NOMO-1 treated with dmso at 0.1 percent for 144 hours (cell line): ENCODE measurements around the gene HGD.
A peak's percentile ranks its signal among the peaks of the same experiment; 100 is the strongest.

Experiments used
- DNase-seq: peaks from one replicate; lab custom pipeline; 2025; ENCODE audit not compliant: unreplicated experiment; lab: John Stamatoyannopoulos, UW

Gene HGD

DNA sequence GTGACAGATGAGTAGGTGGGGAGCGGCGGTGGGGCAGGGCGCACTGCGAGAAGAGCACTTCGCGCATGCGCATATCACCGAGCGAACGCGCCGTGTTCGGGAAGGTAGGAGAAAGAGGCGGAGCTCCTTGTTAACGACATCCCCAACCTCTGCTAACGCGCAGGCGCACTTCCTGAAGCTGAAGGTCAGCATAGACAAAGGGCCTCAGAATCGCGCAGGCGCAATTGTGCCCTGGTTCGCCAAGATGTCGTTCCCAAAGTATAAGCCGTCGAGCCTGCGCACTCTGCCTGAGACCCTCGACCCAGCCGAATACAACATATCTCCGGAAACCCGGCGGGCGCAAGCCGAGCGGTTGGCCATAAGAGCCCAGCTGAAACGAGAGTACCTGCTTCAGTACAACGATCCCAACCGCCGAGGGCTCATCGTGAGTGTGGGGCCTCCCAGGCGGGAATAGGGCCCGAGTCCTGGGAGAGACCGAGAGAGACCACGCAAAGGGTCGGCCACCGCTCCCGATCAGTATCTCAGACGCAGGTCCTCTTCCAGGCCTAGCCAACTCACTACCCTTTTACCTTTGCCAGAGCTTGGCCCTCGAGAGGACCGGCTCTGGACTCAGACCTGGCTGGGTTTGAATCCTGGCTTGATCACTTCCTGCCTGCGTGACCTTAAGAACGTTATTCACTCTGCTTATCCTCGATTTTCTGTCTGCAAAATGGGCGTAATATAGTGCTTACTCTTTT, 85.8 kb downstream of the HGD start, which contains the start of gene NDUFB4:
Gene NDUFB4, plus strand, starts transcription at position 221 of the 737 bp plus-strand sequence. Its CDS starts 24 bp downstream, at position 245.
- DNase-seq, result peak; percentile 90

DNA sequence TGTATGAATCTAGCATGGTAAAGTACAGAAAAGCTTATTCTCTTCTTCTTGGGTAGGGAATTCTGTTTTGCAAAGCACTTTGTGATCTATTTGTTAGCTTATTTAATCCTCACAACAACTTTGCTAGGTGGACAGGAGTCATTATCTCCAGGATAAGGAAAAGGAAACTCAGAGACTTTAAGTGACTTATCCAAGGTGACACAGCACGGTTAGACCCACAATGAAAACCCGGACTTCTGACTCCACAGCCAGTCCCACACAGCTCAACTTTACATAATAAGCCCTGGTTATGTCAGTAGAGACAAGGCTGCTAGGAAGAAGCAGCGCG, 86.3 kb downstream of the HGD start:
- DNase-seq, result no peak

DNA sequence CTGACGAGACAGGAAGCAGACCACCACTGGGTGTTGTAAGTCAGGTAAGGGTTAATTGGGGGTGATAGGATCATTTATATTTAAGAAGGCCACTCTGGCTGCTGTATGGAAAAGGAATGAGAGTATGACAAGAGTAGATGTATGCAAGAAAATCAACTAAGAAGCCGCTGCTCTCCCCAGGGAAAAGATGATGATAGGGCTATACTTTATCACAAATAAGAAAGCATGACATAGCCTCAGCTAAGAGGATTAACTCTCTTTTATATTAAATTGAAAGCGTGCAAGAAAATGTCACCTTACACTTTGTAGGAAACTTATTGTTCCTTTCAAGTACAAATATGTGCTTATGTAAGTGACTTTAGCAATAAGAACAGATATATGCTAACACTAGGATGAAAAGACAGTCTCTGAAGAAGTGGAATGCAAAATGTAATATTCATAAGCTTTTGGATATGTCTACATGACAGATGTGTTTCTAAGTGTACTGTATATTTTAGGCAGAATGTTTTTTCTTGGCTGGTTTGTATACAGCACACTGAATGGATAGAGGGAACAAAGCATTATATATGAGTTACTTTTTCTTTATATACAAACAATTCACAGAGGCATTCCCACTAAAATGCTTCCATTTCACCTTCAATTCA, 94.6 kb downstream of the HGD start:
- DNase-seq, result no peak
